Natural killer cell (primary cell): Measurements from ENCODE around the gene SCGB1C1. TPM values are rescaled to one million over a fixed set of nuclear protein-coding genes. Genes with fewer than 3 reads are reported as not detected.
"Not testable (repeated sequence)": the region's sequence is repeated elsewhere in the genome, so short reads cannot be mapped to it uniquely, and the experiment has no call there.

Experiments
- ATAC-seq, 3 donors: fragments of 150-1000 bp in 2 of 3; fragments of 200-7000 bp in 1 of 3; cut with Tn5 transposase; 1 replicate in 1 of 3; 2 replicates in 2 of 3; pipeline ENCODE4 v1.10.0; 2021; ENCODE audit warnings: mild to moderate bottlenecking in 2 of 3, moderate library complexity in 2 of 3
- DNase-seq, 2 donors: peaks; one replicate each; pipeline versions ENCODE4 v3.0.0 to v3.0.0-alpha.2; 2013 to 2021; ENCODE audit warnings: mixed read lengths in 1 of 2
- H3K27ac ChIP-seq: one replicate; pipeline ENCODE4 v1.5.1; 2013; ENCODE audit warnings: mild to moderate bottlenecking, low read length
- H3K27me3 ChIP-seq: one replicate; pipeline ENCODE4 v1.6.1; 2013; ENCODE audit warnings: low read length; ENCODE audit not compliant: control insufficient read depth, insufficient read depth
- H3K36me3 ChIP-seq: one replicate; pipeline ENCODE4 v1.6.1; 2013; ENCODE audit warnings: low read length; ENCODE audit not compliant: control insufficient read depth, insufficient read depth
- H3K4me1 ChIP-seq: one replicate; pipeline ENCODE4 v1.6.1; 2013; ENCODE audit warnings: low read length; ENCODE audit not compliant: control insufficient read depth, insufficient read depth
- H3K4me3 ChIP-seq: one replicate; pipeline ENCODE4 v1.5.1; 2013; ENCODE audit warnings: low read length
- H3K9me3 ChIP-seq: one replicate; pipeline ENCODE4 v1.6.1; 2013; ENCODE audit warnings: low read length; ENCODE audit not compliant: control insufficient read depth, insufficient read depth
- H3K27ac Mint-ChIP-seq, 2 donors: one replicate each; pipeline ENCODE4 v1.8.0; 2022; ENCODE audit warnings: mild to moderate bottlenecking in 2 of 2, mixed read lengths in 2 of 2, moderate library complexity in 1 of 2
- H3K27me3 Mint-ChIP-seq, 2 donors: one replicate each; pipeline ENCODE4 v1.8.0; 2022; ENCODE audit warnings: low read depth in 2 of 2, mixed read lengths in 2 of 2
- H3K36me3 Mint-ChIP-seq: one replicate; pipeline ENCODE4 v1.8.0; 2022; ENCODE audit warnings: mixed read lengths
- H3K4me1 Mint-ChIP-seq, 2 donors: one replicate each; pipeline ENCODE4 v1.8.0; 2022; ENCODE audit warnings: mixed read lengths in 2 of 2
- H3K4me3 Mint-ChIP-seq: one replicate; pipeline ENCODE4 v1.8.0; 2022; ENCODE audit warnings: mild to moderate bottlenecking, moderate library complexity, mixed read lengths
- H3K9me3 Mint-ChIP-seq, 2 donors: one replicate each; pipeline ENCODE4 v1.8.0; 2022; ENCODE audit warnings: mixed read lengths in 2 of 2
- CTCF ChIP-seq: fragments of 200-600 bp; IDR thresholded peaks from one replicate; pipeline ENCODE4 v1.8.0; 2022; ENCODE audit warnings: antibody characterized with exemption
- WGBS: methylation state at CpG from one replicate; pipeline ENCODE4 v1.1.7; 2013; ENCODE audit warnings: missing lambda C conversion rate; ENCODE audit not compliant: insufficient coverage; 5-methylcytosine and 5-hydroxymethylcytosine counted together
- intact Hi-C: fragments of 100-400 bp; cut with micrococcal nuclease; formaldehyde crosslinking; loops from one replicate; pipeline ENCODE4 v1.14.2; 2022
- total RNA-seq, 4 donors: library from RNA; stranded (reverse); fragments of 120-200 nt in 1 of 4; gene quantifications; one replicate each; pipeline versions ENCODE4 v1.2.3 to v1.2.4, GENCODE V29; 2013 to 2022

The SCGB1C1 gene
- total RNA-seq, 3 donors from 2014 or later (not counting 1 experiment from before 2014, with no cell fraction given) = 0.73 to 2.1 TPM; not detected in 1

GRCh38 chr11:191490-192478 lies 1.1 kb upstream of the SCGB1C1 start:
- DNase-seq, H3K36me3 Mint-ChIP-seq, intact Hi-C loops, H3K9me3 Mint-ChIP-seq, H3K9me3 ChIP-seq, H3K27ac ChIP-seq, H3K27me3 ChIP-seq, H3K4me3 ChIP-seq, H3K36me3 ChIP-seq, H3K27me3 Mint-ChIP-seq: not testable (repeated sequence)
- ATAC-seq = peak; percentile 62 to 78 (median 75)
- peak; percentile 33 for TF ChIP-seq CTCF
- Mint-ChIP-seq H3K27ac (peak overlapping the region; percentile 82 to 87), H3K4me3 (peak overlapping the region; percentile 80), H3K4me1 (peaks cover 0 to 10% of the 10 kb centered on the region in 2 donors)
- peaks cover 14% of the 10 kb centered on the region for H3K4me1 ChIP-seq
- WGBS = 0% methylated on average over 2 of the region's 8 CpGs

- H3K27ac Mint-ChIP-seq, intact Hi-C loops, H3K27me3 ChIP-seq, H3K27ac ChIP-seq, DNase-seq, ATAC-seq, H3K36me3 ChIP-seq, H3K4me3 ChIP-seq, H3K9me3 ChIP-seq, H3K4me3 Mint-ChIP-seq, H3K9me3 Mint-ChIP-seq, H3K27me3 Mint-ChIP-seq, H3K36me3 Mint-ChIP-seq: not testable (repeated sequence)
- WGBS = 83% methylated on average over 5 of the region's 5 CpGs
- peaks cover 14% of the 10 kb centered on the region for H3K4me1 ChIP-seq
- peaks cover 0 to 10% of the 10 kb centered on the region in 2 donors for H3K4me1 Mint-ChIP-seq
These were observed 603 bp downstream of the SCGB1C1 start for GRCh38 chr11:193481-193880.

DNA sequence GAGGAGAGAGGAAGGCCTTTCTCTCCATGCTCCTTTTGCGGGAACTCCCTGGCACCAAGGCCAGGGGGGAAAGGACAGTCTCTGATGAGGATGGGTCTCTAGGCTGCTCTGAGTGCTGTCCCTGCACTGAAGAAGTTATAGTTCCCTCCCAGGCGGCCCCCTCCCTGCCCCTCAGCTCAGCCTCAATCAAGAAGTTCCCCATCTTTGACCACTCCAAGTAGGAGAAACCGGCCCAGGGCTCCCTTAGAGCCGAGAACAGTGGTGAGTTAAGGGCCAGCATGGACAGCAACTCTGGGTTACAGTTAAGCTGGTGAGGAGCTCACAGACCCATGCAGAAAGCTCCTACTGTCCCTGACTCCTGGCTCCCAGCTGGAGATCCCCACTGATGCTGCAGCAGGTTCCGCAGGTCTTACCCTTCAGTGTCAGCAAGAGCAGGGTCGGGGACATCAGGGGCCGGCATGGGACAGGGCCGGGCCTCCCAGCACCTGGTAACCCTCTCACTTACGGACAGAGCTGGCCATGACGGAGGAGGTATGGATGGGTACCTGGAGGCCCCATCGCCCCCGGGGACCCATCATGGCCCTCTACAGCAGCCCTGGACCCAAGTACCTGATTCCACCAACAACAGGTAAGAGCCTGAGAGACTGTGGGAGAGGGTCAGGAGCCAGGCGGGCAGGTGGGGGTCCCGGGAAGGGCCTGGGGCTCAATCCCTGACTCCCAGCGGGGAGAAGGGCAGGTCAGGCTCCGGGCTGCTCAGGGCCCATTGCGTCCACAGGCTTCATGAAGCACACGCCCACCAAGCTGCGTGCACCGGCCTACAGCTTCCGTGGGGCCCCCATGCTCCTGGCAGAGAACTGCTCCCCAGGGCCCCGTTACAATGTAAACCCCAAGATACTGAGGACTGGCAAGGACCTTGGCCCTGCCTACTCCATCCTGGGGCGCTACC lies 4.2 kb downstream of the SCGB1C1 start:
- DNase-seq (no peak), ATAC-seq (no peak)
- Histone ChIP-seq H3K9me3 (no peaks in the 10 kb centered on the region), H3K36me3 (peaks cover 3% of the 10 kb centered on the region), H3K27me3 (no peaks in the 10 kb centered on the region), H3K27ac (no peak overlapping the region), H3K4me3 (no peak overlapping the region), H3K4me1 (peaks cover 5% of the 10 kb centered on the region)
- intact Hi-C loops = no loop called here
- Mint-ChIP-seq H3K4me1 (peaks cover under 1 to 4% of the 10 kb centered on the region in 2 donors), H3K9me3 (no peaks in the 10 kb centered on the region), H3K27me3 (no peaks in the 10 kb centered on the region), H3K36me3 (no peaks in the 10 kb centered on the region), H3K4me3 (no peak overlapping the region), H3K27ac (no peak overlapping the region)
- WGBS = 93% methylated on average over 23 of the region's 23 CpGs
- TF ChIP-seq CTCF = no peak
